Brain pericyte (primary cell): ENCODE data around the gene FOXP1.

Source experiments
- DNase-seq: peaks from one replicate; pipeline ENCODE4 v3.0.0-alpha.2; 2012; ENCODE audit warnings: low read depth, low spot score

The FOXP1 gene

DNA sequence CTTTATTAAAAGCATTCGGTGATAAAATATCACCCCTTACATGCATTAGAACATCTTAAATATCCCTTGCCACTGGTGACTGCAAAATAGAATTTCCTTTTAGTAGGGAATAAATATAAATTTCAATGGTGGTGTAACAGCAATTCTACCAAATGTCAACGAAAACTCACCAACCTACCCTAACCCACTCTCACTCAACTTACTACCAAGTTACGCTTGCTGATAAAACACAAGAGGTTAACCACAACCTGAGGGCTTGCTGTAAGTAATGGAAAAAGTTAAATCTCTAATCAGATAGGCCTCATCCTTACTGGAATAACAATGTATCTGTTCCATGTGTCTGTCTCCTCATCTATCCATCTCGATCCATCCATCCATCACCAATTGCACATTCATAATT lies 274.7 kb downstream of the FOXP1 start:
- DNase-seq: no peak

DNA sequence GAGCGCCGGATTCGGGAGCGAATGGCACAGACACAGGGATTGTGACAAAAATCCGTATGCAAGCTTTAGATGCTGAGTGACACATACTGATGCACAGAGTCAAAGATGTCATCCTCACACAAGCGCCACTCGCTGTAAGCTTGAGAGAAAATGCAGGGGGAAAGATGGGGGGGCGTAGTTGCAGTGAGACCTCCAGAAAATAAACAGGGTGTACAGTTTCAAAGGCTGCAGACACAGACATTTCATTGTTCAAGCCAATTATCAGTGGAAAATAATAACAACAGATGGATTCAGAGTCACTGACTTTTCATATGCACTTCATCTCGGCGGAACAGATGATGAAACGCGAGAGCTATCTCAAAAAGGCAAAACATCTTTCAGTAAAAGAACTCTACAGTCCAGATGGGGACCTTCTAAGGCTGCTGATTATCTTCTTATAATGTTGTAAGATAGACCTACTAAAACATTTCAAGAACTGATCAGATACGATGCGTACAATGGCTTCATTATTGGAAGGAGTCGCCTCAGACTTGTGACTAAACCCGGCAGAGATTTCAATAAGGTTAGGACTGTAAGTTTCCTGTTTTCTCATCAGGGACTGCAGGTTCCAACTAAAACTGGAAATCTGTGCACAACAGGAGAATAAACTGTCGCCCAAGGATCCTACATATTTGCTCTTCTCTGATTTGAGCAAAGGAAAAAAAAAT lies 275.4 kb downstream of the FOXP1 start:
- no peak for DNase-seq

DNA sequence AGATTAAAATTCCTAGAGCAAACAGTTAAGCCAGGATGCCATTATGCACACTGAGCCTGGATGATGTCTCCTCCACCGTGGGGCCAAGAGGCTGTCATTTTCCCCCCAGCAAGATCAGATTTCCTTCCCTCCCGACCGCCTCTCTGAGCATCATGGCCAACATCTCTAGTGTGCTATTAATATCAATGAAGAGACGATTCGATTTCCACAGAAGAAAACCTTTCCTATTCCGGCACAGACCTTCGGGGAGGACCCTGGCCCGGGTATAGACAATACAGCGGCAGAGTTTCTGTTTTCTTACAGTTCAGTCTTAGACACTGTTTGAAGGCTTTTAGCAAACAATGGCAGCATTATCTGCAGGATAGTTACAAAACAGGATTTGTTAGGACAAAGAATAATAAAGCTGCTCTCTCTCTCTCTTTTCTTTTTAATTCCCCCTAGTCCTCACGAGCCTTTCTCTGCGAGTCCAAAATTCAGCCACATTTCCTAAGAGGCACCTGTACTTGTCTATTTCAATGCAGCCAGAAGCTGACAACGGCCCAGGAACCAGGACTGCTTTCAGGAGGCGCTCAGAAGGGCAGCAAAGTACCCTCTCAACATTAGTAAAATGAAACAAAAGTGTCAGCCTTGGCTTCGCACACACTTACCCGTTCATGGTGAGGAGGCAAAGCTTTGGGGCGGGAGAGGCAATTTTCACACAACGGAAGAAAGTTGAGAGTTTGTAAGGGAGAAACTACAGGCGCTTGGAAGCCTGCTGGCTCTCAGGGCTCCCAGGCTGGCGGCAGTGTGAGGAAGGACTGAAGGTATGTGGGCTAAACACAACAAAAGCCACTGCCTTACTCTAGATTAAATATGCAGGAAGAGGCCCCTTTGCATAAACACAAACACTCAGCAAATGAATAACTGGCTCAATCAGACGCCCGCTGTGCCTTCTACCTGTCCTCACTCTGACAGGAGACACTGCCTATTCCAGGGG lies 278.0 kb downstream of the FOXP1 start:
- DNase-seq: no peak

- DNase-seq: no peak
Measured at GRCh38 chr3:71304684-71305083, 278.8 kb downstream of the FOXP1 start.

- DNase-seq: no peak
Measured at GRCh38 chr3:71304247-71304646, 279.3 kb downstream of the FOXP1 start.

GRCh38 chr3:71303627-71304200 lies 279.8 kb downstream of the FOXP1 start:
- DNase-seq: no peak

DNA sequence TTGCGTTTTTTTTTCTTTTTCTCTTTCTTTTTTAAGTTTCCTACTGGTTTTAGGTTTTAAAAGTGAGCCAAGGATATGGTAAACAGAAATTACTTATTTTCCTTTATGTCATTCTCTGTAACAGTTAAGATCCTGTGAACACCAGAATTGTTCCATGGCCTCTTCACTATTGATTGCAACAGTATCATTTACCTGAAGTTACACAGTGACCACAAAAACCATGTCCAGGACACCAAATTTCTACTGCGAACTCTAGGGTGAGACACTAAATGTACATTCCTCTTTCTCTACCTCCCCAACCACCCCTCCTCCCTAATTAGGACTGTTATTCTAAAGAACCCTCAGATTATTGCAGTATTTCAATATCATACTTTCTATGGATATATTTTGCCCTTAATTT lies 280.9 kb downstream of the FOXP1 start:
- no peak for DNase-seq

- DNase-seq: no peak
Measured at GRCh38 chr3:71300951-71301393, 282.6 kb downstream of the FOXP1 start.

DNA sequence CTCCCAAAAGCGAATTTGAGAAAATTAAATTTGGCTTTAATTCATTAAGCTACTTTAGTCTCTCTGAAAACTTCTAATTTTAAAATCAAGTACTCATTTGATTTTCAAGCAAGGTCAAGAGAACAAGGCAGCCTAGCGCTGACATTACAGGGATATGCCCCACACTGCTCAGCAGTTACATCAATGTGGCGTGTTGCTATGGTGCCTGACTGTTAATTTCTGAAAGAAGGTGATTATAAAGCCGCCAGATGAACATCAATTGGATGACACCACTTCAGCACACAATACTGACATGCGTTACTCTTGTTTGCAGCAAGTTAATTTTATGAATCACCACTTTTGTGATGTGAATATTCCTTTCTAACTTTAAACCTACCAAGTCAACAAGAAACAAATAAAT lies 284.4 kb downstream of the FOXP1 start:
- DNase-seq: no peak

GRCh38 chr3:71294919-71295318 lies 288.6 kb downstream of the FOXP1 start:
- DNase-seq: no peak

GRCh38 chr3:71290301-71290700 lies 293.2 kb downstream of the FOXP1 start:
- DNase-seq: no peak

- no peak for DNase-seq
Measured at GRCh38 chr3:71288269-71288930, 295.1 kb downstream of the FOXP1 start.

GRCh38 chr3:71285086-71285485 lies 298.4 kb downstream of the FOXP1 start:
- DNase-seq: no peak

GRCh38 chr3:71282976-71283375 lies 300.6 kb downstream of the FOXP1 start:
- no peak for DNase-seq

- DNase-seq: no peak
Measured at GRCh38 chr3:71281280-71281679, 302.2 kb downstream of the FOXP1 start.

GRCh38 chr3:71277341-71277740 lies 306.2 kb downstream of the FOXP1 start:
- no peak for DNase-seq

GRCh38 chr3:71276531-71276930 lies 307.0 kb downstream of the FOXP1 start:
- DNase-seq: no peak

DNA sequence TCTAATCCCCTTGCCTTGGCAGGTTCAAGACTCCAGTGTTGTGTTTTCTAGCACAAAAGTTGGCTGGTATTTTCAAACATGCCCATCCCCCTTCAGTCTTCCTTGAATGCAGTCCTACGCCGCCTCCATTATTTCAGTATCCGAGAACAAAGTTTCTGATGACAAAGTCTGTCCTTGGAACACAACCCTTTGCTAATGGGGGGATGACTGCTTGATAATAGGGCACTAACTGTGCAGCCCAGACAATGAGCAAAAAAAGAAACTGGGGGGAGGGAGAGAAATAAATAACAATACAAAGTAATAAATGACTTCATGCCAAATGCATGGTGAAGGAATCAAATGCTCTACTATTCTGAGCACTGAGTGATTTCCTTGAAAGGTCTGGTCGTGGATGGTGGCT lies 310.1 kb downstream of the FOXP1 start:
- DNase-seq: no peak

DNA sequence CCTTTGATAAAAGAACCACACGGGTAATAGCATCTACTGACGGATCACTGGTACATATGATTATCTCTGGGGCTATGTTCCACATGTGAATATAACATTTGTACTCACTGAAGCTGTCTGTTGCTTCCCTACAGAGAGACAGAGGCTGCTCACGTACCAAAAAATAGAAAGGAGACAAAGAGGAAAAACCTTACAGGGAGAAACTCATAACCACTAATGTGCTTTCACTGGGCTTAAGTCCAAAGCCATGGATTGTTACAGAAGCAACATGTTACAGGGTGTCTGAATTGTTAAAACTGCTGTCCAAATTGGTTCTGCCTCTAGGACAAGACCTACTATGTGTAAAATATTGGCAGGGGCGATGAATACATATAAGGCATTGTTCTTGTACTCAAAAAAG lies 311.9 kb downstream of the FOXP1 start:
- DNase-seq: no peak

- DNase-seq: no peak
Measured at GRCh38 chr3:71269906-71270305, 313.6 kb downstream of the FOXP1 start.

- no peak for DNase-seq
Measured at GRCh38 chr3:71268462-71268999, 315.0 kb downstream of the FOXP1 start.

DNA sequence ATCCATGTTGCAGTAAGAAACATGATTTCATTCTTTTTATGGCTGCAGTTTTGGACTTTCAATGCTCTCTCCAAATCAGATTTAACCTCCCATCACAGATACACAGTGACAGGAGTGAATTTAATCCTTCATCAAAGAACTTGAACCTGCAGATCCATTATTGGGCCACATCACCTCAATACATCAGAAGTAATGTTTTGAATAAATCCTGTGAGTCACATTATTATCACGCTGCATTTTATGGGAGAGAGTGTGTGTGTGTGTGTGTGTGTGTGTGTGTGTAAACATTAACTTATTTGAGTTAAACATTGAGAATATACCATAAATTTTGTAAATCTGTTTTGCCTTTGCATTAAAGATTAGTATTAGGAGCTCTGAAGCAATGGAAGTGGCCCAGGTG lies 316.7 kb downstream of the FOXP1 start:
- DNase-seq: no peak
